RWPE2 (cell line): Measurements from ENCODE around the gene LZTR1.

Source experiments
- ATAC-seq: fragments of 200-7000 bp; cut with Tn5 transposase; 3 replicates; pipeline ENCODE4 v1.9.1; 2021; ENCODE audit warnings: low read depth
- DNase-seq: peaks from one replicate; pipeline ENCODE4 v3.0.0-alpha.2; 2020; ENCODE audit warnings: low spot score
- H3K27ac ChIP-seq: fragments of 450-650 bp; 2 replicates; pipeline ENCODE4 v1.5.1; 2017; ENCODE audit warnings: mild to moderate bottlenecking; ENCODE audit not compliant: poor library complexity, severe bottlenecking
- H3K27me3 ChIP-seq: fragments of 250-450 bp; sonication (Bioruptor Pico); 2 replicates; pipeline ENCODE4 v1.5.1; 2021; ENCODE audit warnings: mild to moderate bottlenecking, moderate library complexity; ENCODE audit not compliant: insufficient read depth, poor library complexity, severe bottlenecking
- H3K36me3 ChIP-seq: fragments of 250-450 bp; sonication (Bioruptor Pico); 2 replicates; pipeline ENCODE4 v1.5.1; 2020; ENCODE audit warnings: low read depth, mild to moderate bottlenecking, moderate library complexity
- H3K4me1 ChIP-seq: fragments of 250-450 bp; sonication (Bioruptor Pico); 2 replicates; pipeline ENCODE4 v1.5.1; 2021; ENCODE audit warnings: mild to moderate bottlenecking, moderate library complexity; ENCODE audit not compliant: insufficient read depth, poor library complexity, severe bottlenecking
- H3K4me3 ChIP-seq: fragments of 250-450 bp; sonication (Bioruptor Pico); 2 replicates; pipeline ENCODE4 v1.5.1; 2021; ENCODE audit warnings: mild to moderate bottlenecking, moderate library complexity; ENCODE audit not compliant: severe bottlenecking
- H3K9me3 ChIP-seq: fragments of 250-450 bp; sonication (Bioruptor Pico); 2 replicates; pipeline ENCODE4 v1.5.1; 2021; ENCODE audit warnings: mild to moderate bottlenecking, moderate library complexity; ENCODE audit not compliant: severe bottlenecking
- CTCF ChIP-seq: fragments of 450-650 bp; IDR thresholded peaks from one replicate; pipeline ENCODE4 v1.5.1; 2017; ENCODE audit warnings: mild to moderate bottlenecking, moderate library complexity; ENCODE audit not compliant: poor library complexity, severe bottlenecking

LZTR1 gene

GRCh38 chr22:20989323-20990138 lies 7.4 kb downstream of the LZTR1 start:
- H3K9me3 ChIP-seq = no peaks in the 10 kb centered on the region
- H3K36me3 ChIP-seq = peaks cover 43% of the 10 kb centered on the region
- H3K4me3 ChIP-seq = no peak overlapping the region
- H3K4me1 ChIP-seq = no peaks in the 10 kb centered on the region
- no peak overlapping the region for H3K27ac ChIP-seq
- TF ChIP-seq CTCF = no peak
- DNase-seq = no peak
- ATAC-seq = no peak
- H3K27me3 ChIP-seq = no peaks in the 10 kb centered on the region

GRCh38 chr22:20990184-20991180 lies 8.4 kb downstream of the LZTR1 start:
- Histone ChIP-seq H3K4me1 (no peaks in the 10 kb centered on the region), H3K9me3 (no peaks in the 10 kb centered on the region), H3K27ac (no peak overlapping the region), H3K4me3 (no peak overlapping the region), H3K36me3 (peaks cover 39% of the 10 kb centered on the region), H3K27me3 (no peaks in the 10 kb centered on the region)
- no peak for DNase-seq
- no peak for TF ChIP-seq CTCF
- ATAC-seq = no peak

GRCh38 chr22:20991252-20992055 lies 9.4 kb downstream of the LZTR1 start:
- Histone ChIP-seq H3K4me3 (no peak overlapping the region), H3K27ac (no peak overlapping the region), H3K27me3 (no peaks in the 10 kb centered on the region), H3K36me3 (peaks cover 30% of the 10 kb centered on the region), H3K4me1 (no peaks in the 10 kb centered on the region), H3K9me3 (no peaks in the 10 kb centered on the region)
- ATAC-seq (no peak), DNase-seq (no peak)
- TF ChIP-seq CTCF = no peak

GRCh38 chr22:20992056-20992442 lies 10.0 kb downstream of the LZTR1 start:
- Histone ChIP-seq H3K36me3 (peaks cover 26% of the 10 kb centered on the region), H3K27ac (no peak overlapping the region), H3K27me3 (no peaks in the 10 kb centered on the region), H3K4me3 (no peak overlapping the region), H3K9me3 (no peaks in the 10 kb centered on the region), H3K4me1 (no peaks in the 10 kb centered on the region)
- ATAC-seq = no peak
- TF ChIP-seq CTCF = no peak
- DNase-seq = no peak
